HepG2 (cell line): ENCODE data around the gene NAV2. TPM values are rescaled to one million over a fixed set of nuclear protein-coding genes. Genes with fewer than 3 reads are reported as not detected.

Experiments used
- ATAC-seq: fragments of 200-7000 bp; cut with Tn5 transposase; 3 replicates; pipeline ENCODE4 v1.9.1; 2020; ENCODE audit warnings: mild to moderate bottlenecking, moderate library complexity
- BruUV-seq: library from RNA; stranded (reverse); fragments of 400-500 nt; replicated peaks from 2 replicates; lab custom pipeline; 2021; lab: Mats Ljungman, UMichigan
- CTCF ChIA-PET: fragments of 300-600 bp; formaldehyde crosslinking; extraction: SDS; loops from one replicate; lab custom pipeline; 2021; ENCODE audit warnings: low total read pairs, inconsistent platforms, low intra/inter-chr PET ratio; lab: Yijun Ruan, JAX
- POLR2A ChIA-PET: fragments of 350-600 bp; sonication (Branson Sonifier 250); formaldehyde crosslinking; loops from one replicate; lab custom pipeline; 2020; ENCODE audit warnings: antibody characterized with exemption, inconsistent platforms; lab: Yijun Ruan, JAX
- DNase-seq: peaks from one replicate; pipeline ENCODE4 v3.0.0-alpha.2; 2015; ENCODE audit warnings: low spot score
- FAIRE-seq: peaks from 3 replicates; lab custom pipeline; 2011; peaks lifted over from hg19 to GRCh38; lab: Jason Lieb, UNC
- H2AFZ ChIP-seq: one replicate; pipeline ENCODE4 v1.6.1; 2011; ENCODE audit warnings: low read length, inconsistent platforms
- H3K27ac ChIP-seq: fragments of 300-600 bp; 3 replicates; pipeline ENCODE4 v1.8.0; 2011; ENCODE audit warnings: mixed run types, mild to moderate bottlenecking, mixed read lengths, low read length, inconsistent platforms; ENCODE audit not compliant: insufficient read depth; ENCODE audit errors: extremely low read length
- H3K27me3 ChIP-seq, 2 experiments: fragments of 200-600 bp in 1 of 2; 2 replicates in 1 of 2; 3 replicates in 1 of 2; pipeline versions ENCODE4 v1.6.0 to v1.8.0; 2011; ENCODE audit warnings: low read length in 2 of 2, mild to moderate bottlenecking in 2 of 2, moderate library complexity in 2 of 2, inconsistent platforms in 1 of 2; ENCODE audit not compliant: insufficient read depth in 2 of 2, control insufficient read depth in 1 of 2
- H3K36me3 ChIP-seq, 2 experiments: fragments of 200-600 bp in 1 of 2; replicated peaks in 1 of 2; 2 replicates in 1 of 2; 3 replicates in 1 of 2; pipeline versions ENCODE4 v1.5.1 to v1.8.0; 2011; ENCODE audit warnings: low read length in 2 of 2, inconsistent platforms in 1 of 2; ENCODE audit not compliant: insufficient read depth in 2 of 2, control insufficient read depth in 1 of 2
- H3K4me1 ChIP-seq: 2 replicates; pipeline ENCODE4 v1.5.1; 2012; ENCODE audit warnings: low read length, inconsistent platforms; ENCODE audit not compliant: insufficient read depth
- H3K4me2 ChIP-seq: 2 replicates; pipeline ENCODE4 v1.6.0; 2011; ENCODE audit warnings: low read depth, low read length, inconsistent platforms
- H3K4me3 ChIP-seq, 3 experiments: fragments of 200-600 bp in 1 of 3; sonication (generic), shearing (Covaris generic) in 1 of 3; replicated peaks in 1 of 3; 2 replicates each; pipeline ENCODE4 v1.5.1; 2011 to 2016; ENCODE audit warnings: low read length in 3 of 3, inconsistent platforms in 2 of 3, low read depth in 2 of 3, mild to moderate bottlenecking in 2 of 3, control low read depth in 1 of 3, mixed read lengths in 1 of 3; ENCODE audit not compliant: insufficient read depth in 1 of 3
- H3K79me2 ChIP-seq: one replicate; pipeline ENCODE4 v1.6.1; 2011; ENCODE audit warnings: low read length, inconsistent platforms; ENCODE audit not compliant: insufficient read depth
- H3K9ac ChIP-seq: 2 replicates; pipeline ENCODE4 v1.6.0; 2011; ENCODE audit warnings: mild to moderate bottlenecking, low read depth, low read length, inconsistent platforms; ENCODE audit not compliant: insufficient read depth
- H3K9me3 ChIP-seq: 2 replicates; pipeline ENCODE4 v1.5.1; 2012; ENCODE audit warnings: mild to moderate bottlenecking, low read length
- H4K20me1 ChIP-seq: 2 replicates; pipeline ENCODE4 v1.6.0; 2011; ENCODE audit warnings: inconsistent platforms, mild to moderate bottlenecking, low read length, moderate library complexity; ENCODE audit not compliant: insufficient read depth
- GPN1 ChIP-seq: sonication (generic); formaldehyde crosslinking; IDR thresholded peaks from 2 replicates; pipeline ENCODE4 v1.5.1; 2020; ENCODE audit warnings: missing genetic modification reagents, borderline replicate concordance
- KMT2A ChIP-seq: sonication (generic); formaldehyde crosslinking; IDR thresholded peaks from 2 replicates; pipeline ENCODE4 v1.4.0; 2020; ENCODE audit warnings: missing genetic modification reagents
- RARA ChIP-seq: IDR thresholded peaks from 2 replicates; pipeline ENCODE4 v1.6.1; 2016; ENCODE audit warnings: missing genetic modification reagents, missing compliant biosample characterization
- ZNF407 ChIP-seq: sonication (generic); formaldehyde crosslinking; IDR thresholded peaks from one replicate; pipeline ENCODE4 v1.5.1; 2020; ENCODE audit warnings: mild to moderate bottlenecking, missing genetic modification reagents; ENCODE audit errors: not compliant biosample characterization
- ZNF879 ChIP-seq: sonication (generic); formaldehyde crosslinking; IDR thresholded peaks from 2 replicates; pipeline ENCODE4 v1.8.1; 2023; ENCODE audit warnings: missing genetic modification reagents
- WGBS: methylation state at CpG from one replicate; pipeline ENCODE4 v1.1.6; 2017; ENCODE audit warnings: low lambda C conversion rate; 5-methylcytosine and 5-hydroxymethylcytosine counted together
- in situ Hi-C: cut with HindIII; loops from 2 replicates; pipeline ENCODE4 v1.10.0; 2017; ENCODE audit warnings: low pct_unique_long_range_greater_than_20kb; ENCODE audit not compliant: extremely low pct_ligation_motif_present
- intact Hi-C: fragments of 100-400 bp; cut with micrococcal nuclease; formaldehyde crosslinking; loops from one replicate; pipeline ENCODE4 v1.10.0; 2022; ENCODE audit not compliant: unreplicated experiment
- polyA plus RNA-seq, 8 experiments: library from polyadenylated mRNA; depleted of rRNA in 3 of 8; stranded (reverse) in 7 of 8; unstranded in 1 of 8; fragments of >200 nt; fragmentation: Illumina TruSeq in 4 of 8; extraction: Trizol in 4 of 8; gene quantifications; 2 replicates each; pipeline versions ENCODE4 v1.2.1 to v1.2.3, GENCODE V29; 2011 to 2016; ENCODE audit warnings: low read depth in 4 of 8, missing spikeins in 1 of 8, mixed read lengths in 1 of 8; ENCODE audit not compliant: insufficient read depth in 1 of 8
- total RNA-seq, 5 experiments: library from RNA; depleted of rRNA; stranded (reverse); fragments of >200 nt; fragmentation: Illumina TruSeq; extraction: Trizol; gene quantifications; 2 replicates each; pipeline ENCODE4 v1.2.3, GENCODE V29; 2016; ENCODE audit warnings: low read depth in 1 of 5
- TF ChIP-seq, protein P1 (sequence below): sonication (generic); formaldehyde crosslinking; conservative IDR thresholded peaks from 2 replicates; pipeline ENCODE4 v1.4.0; 2020; ENCODE audit warnings: missing genetic modification reagents

Gene NAV2
- total and polyA plus RNA-seq, 2 of the 13 experiments (the other 11 are each of a cell fraction or from before 2014, with no cell fraction given), result 9.3 to 34.6 TPM

DNA sequence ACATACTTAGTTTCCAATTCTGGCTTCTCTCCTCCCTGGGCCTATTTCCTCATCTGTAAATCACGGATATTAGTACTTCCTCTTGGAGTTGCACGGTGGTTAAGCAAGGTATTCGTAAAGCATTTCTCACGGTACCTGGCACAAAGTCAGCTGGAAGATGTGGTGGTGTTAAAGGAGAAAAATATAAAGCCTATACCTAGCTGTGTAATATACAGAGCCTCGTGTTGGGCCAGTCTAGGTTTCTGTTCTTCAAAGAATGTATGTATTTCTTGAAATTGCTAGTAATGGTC is 400.5 kb downstream of the NAV2 start (continued):
- TF ChIP-seq, protein P1, sequence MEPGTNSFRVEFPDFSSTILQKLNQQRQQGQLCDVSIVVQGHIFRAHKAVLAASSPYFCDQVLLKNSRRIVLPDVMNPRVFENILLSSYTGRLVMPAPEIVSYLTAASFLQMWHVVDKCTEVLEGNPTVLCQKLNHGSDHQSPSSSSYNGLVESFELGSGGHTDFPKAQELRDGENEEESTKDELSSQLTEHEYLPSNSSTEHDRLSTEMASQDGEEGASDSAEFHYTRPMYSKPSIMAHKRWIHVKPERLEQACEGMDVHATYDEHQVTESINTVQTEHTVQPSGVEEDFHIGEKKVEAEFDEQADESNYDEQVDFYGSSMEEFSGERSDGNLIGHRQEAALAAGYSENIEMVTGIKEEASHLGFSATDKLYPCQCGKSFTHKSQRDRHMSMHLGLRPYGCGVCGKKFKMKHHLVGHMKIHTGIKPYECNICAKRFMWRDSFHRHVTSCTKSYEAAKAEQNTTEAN (CRISPR knock-in tag), result no peak

DNA sequence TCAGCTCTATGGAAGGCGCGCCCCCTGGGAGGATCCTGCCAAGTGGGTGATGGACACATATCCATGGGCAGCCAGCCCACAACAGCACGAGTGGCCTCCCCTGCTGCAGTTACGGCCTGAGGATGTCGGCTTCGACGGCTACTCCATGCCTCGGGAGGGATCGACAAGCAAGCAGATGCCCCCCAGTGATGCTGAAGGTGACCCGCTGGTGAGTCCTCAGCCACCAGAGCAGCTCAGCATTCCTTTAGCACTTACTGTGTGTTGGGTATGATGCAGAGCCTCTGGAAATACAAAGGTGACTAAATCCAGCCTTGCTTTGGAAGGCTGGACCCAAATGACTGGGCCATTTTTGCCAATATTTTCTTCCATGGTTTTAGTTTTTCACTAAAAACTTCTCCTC is 402.0 kb downstream of the NAV2 start:
- H2AFZ ChIP-seq, result no peak overlapping the region
- BruUV-seq, result no TSS peak
- H3K4me3 ChIP-seq, result no peak overlapping the region
- CTCF ChIA-PET, result no interaction called here
- H3K79me2 ChIP-seq, result no peaks in the 10 kb centered on the region
- POLR2A ChIA-PET, result no interaction called here
- H3K9ac ChIP-seq, result no peak overlapping the region
- TF ChIP-seq RARA (CRISPR knock-in tag) (no peak), KMT2A (CRISPR knock-in tag) (no peak), GPN1 (no peak), ZNF879 (CRISPR knock-in tag) (no peak), ZNF407 (no peak)
- no peak for FAIRE-seq
- H3K27ac ChIP-seq, result no peak overlapping the region
- intact Hi-C loops, result loop anchor here (5.0 kb wide), 1 partner anchor 77 kb away; no protein-coding TSS in a partner anchor
- DNase-seq, result no peak
- H3K4me2 ChIP-seq, result no peak overlapping the region
- peaks cover 37 to 86% of the 10 kb centered on the region in 2 experiments for H3K36me3 ChIP-seq
- H3K4me1 ChIP-seq, result no peaks in the 10 kb centered on the region
- ATAC-seq, result no peak
- no peaks in the 10 kb centered on the region for H3K9me3 ChIP-seq
- in situ Hi-C loops, result loop anchor here (5.0 kb wide), 1 partner anchor 177 kb away; no protein-coding TSS in a partner anchor
- H4K20me1 ChIP-seq, result no peaks in the 10 kb centered on the region
- WGBS, result 98% methylated on average over 9 of the region's 10 CpGs
- H3K27me3 ChIP-seq, result no peaks in the 10 kb centered on the region
